K562 treated with DMSO at 1 percent for 4 hours (cell line): ENCODE results near the gene KRTAP3-1. TPM values are rescaled to one million over a fixed set of nuclear protein-coding genes. Genes with fewer than 3 reads are reported as not detected.

ENCODE experiments used
- total RNA-seq: library from RNA; unstranded; fragments of 300-600 nt; gene quantifications from 2 replicates; pipeline ENCODE4 v1.2.3, GENCODE V29; 2022; ENCODE audit not compliant: insufficient read depth

Gene KRTAP3-1
- not detected in 2 replicates for total RNA-seq

GRCh38 chr17:41008811-41009210 is at the start of gene KRTAP3-1:
Gene KRTAP3-1, minus strand, starts transcription at chr17:41009128. Its CDS starts 54 bp downstream, at chr17:41009074.

GRCh38 chr17:41055130-41055529 is 46.2 kb upstream of the KRTAP3-1 start, which contains the start of gene KRTAP2-2:
Gene KRTAP2-2, minus strand, starts transcription at chr17:41055230. Its CDS starts 19 bp downstream, at chr17:41055211.

GRCh38 chr17:41046735-41047465 is 38.0 kb upstream of the KRTAP3-1 start, which contains the start of gene KRTAP2-1:
Gene KRTAP2-1, minus strand, starts transcription at chr17:41047316. Its CDS starts 49 bp downstream, at chr17:41047267.

GRCh38 chr17:41040783-41041571 is 32.0 kb upstream of the KRTAP3-1 start, which contains the start of gene KRTAP1-1:
Gene KRTAP1-1, minus strand, starts transcription at chr17:41041450. Its CDS starts 53 bp downstream, at chr17:41041397.

GRCh38 chr17:41034346-41034935 is 25.5 kb upstream of the KRTAP3-1 start, which contains the start of gene KRTAP1-3:
Gene KRTAP1-3, minus strand, starts transcription at chr17:41034874. Its CDS starts 53 bp downstream, at chr17:41034821.

GRCh38 chr17:41029633-41030245 is 20.8 kb upstream of the KRTAP3-1 start, which contains the start of gene KRTAP1-4:
Gene KRTAP1-4, minus strand, starts transcription at chr17:41030195. Its CDS starts 117 bp downstream, at chr17:41030078.

GRCh38 chr17:41026715-41027471 is 18.0 kb upstream of the KRTAP3-1 start, which contains the start of gene KRTAP1-5:
Gene KRTAP1-5, minus strand, starts transcription at chr17:41027208. Its CDS starts 53 bp downstream, at chr17:41027155.

GRCh38 chr17:40999563-40999962 is 9.4 kb downstream of the KRTAP3-1 start, which contains the start of gene KRTAP3-2:
Gene KRTAP3-2, minus strand, starts transcription at chr17:40999906. Its CDS starts 53 bp downstream, at chr17:40999853.

GRCh38 chr17:40993839-40994238 is 15.1 kb downstream of the KRTAP3-1 start, which contains the start of gene KRTAP3-3:
Gene KRTAP3-3, minus strand, starts transcription at chr17:40994164. Its CDS starts 67 bp downstream, at chr17:40994097.

GRCh38 chr17:40984226-40984625 is 24.7 kb downstream of the KRTAP3-1 start, which contains the start of gene KRT40:
Gene KRT40, minus strand, starts transcription at chr17:40984326. Its CDS starts 53 bp downstream, at chr17:40984273.

GRCh38 chr17:40966848-40967247 is 42.1 kb downstream of the KRTAP3-1 start, which contains the start of gene KRT39:
Gene KRT39, minus strand, starts transcription at chr17:40966948. Its CDS starts 92 bp downstream, at chr17:40966856.

Other genes with a start within 250 kb of the KRTAP3-1 start
- gene KRT26, start 236.9 kb downstream of the KRTAP3-1 start, total RNA-seq: not detected in 2 replicates
- not detected in 2 replicates for gene KRT27, start 226.6 kb downstream of the KRTAP3-1 start, total RNA-seq
- not detected in 2 replicates for gene KRT28, start 209.2 kb downstream of the KRTAP3-1 start, total RNA-seq
- gene KRT10, start 186.5 kb downstream of the KRTAP3-1 start, total RNA-seq: 46.6 and 60.8 TPM in 2 replicates
- 5.7 and 8.8 TPM in 2 replicates for gene KRT12, start 141.9 kb downstream of the KRTAP3-1 start, total RNA-seq
- not detected in 2 replicates for gene KRT20, start 123.9 kb downstream of the KRTAP3-1 start, total RNA-seq
- not detected in 2 replicates for gene KRT23, start 71.5 kb downstream of the KRTAP3-1 start, total RNA-seq
- gene KRT39, start 42.2 kb downstream of the KRTAP3-1 start, total RNA-seq: not detected in 2 replicates
- gene KRT40, start 24.8 kb downstream of the KRTAP3-1 start, total RNA-seq: not detected in 2 replicates
- not detected in 2 replicates for gene KRTAP3-3, start 15.0 kb downstream of the KRTAP3-1 start, total RNA-seq
- not detected in 2 replicates for gene KRTAP3-2, start 9.2 kb downstream of the KRTAP3-1 start, total RNA-seq
- gene KRTAP1-5, start 18.1 kb upstream of the KRTAP3-1 start, total RNA-seq: not detected in 2 replicates
- gene KRTAP1-4, start 21.1 kb upstream of the KRTAP3-1 start, total RNA-seq: not detected in 2 replicates
- gene KRTAP1-3, start 25.7 kb upstream of the KRTAP3-1 start, total RNA-seq: not detected in 2 replicates
- gene KRTAP1-1, start 32.3 kb upstream of the KRTAP3-1 start, total RNA-seq: not detected in 2 replicates
- gene KRTAP2-1, start 38.2 kb upstream of the KRTAP3-1 start, total RNA-seq: not detected in 2 replicates
- gene KRTAP2-2, start 46.1 kb upstream of the KRTAP3-1 start, total RNA-seq: not detected in 2 replicates
- not detected in 2 replicates for gene KRTAP2-3, start 51.0 kb upstream of the KRTAP3-1 start, total RNA-seq
- gene KRTAP2-4, start 56.8 kb upstream of the KRTAP3-1 start, total RNA-seq: not detected in 2 replicates
- gene KRTAP4-7, start 75.0 kb upstream of the KRTAP3-1 start, total RNA-seq: not detected in 2 replicates
- not detected in 2 replicates for gene KRTAP4-8, start 89.0 kb upstream of the KRTAP3-1 start, total RNA-seq
- gene KRTAP4-16, start 93.1 kb upstream of the KRTAP3-1 start, total RNA-seq: not detected in 2 replicates
- not detected in 2 replicates for gene KRTAP4-9, start 96.3 kb upstream of the KRTAP3-1 start, total RNA-seq
- not detected in 2 replicates for gene KRTAP4-11, start 109.2 kb upstream of the KRTAP3-1 start, total RNA-seq
- not detected in 2 replicates for gene KRTAP4-12, start 115.1 kb upstream of the KRTAP3-1 start, total RNA-seq
- gene KRTAP4-6, start 131.4 kb upstream of the KRTAP3-1 start, total RNA-seq: not detected in 2 replicates
- not detected in 2 replicates for gene KRTAP4-5, start 140.7 kb upstream of the KRTAP3-1 start, total RNA-seq
- not detected in 2 replicates for gene KRTAP4-4, start 151.6 kb upstream of the KRTAP3-1 start, total RNA-seq
- gene KRTAP4-3, start 159.1 kb upstream of the KRTAP3-1 start, total RNA-seq: not detected in 2 replicates
- not detected in 2 replicates for gene KRTAP4-2, start 169.1 kb upstream of the KRTAP3-1 start, total RNA-seq
- gene KRTAP4-1, start 175.8 kb upstream of the KRTAP3-1 start, total RNA-seq: not detected in 2 replicates
- gene KRTAP9-1, start 180.8 kb upstream of the KRTAP3-1 start, total RNA-seq: not detected in 2 replicates
- not detected in 2 replicates for gene KRTAP9-2, start 217.5 kb upstream of the KRTAP3-1 start, total RNA-seq
- gene KRTAP9-3, start 223.3 kb upstream of the KRTAP3-1 start, total RNA-seq: not detected in 2 replicates
- gene KRTAP9-8, start 228.9 kb upstream of the KRTAP3-1 start, total RNA-seq: not detected in 2 replicates
- gene KRTAP9-4, start 240.6 kb upstream of the KRTAP3-1 start, total RNA-seq: not detected in 2 replicates
- not detected in 2 replicates for gene KRTAP9-9, start 246.3 kb upstream of the KRTAP3-1 start, total RNA-seq